ENCODE measurements around the gene BCL6. TPM values are rescaled to one million over a fixed set of nuclear protein-coding genes. Genes with fewer than 3 reads are reported as not detected.

The BCL6 gene
- total RNA-seq, 1 experiment from 2014 or later, result 2.3 TPM

GRCh38 chr3:187739094-187739560, 6.1 kb downstream of the BCL6 start:
- no peak for DNase-seq (ENCODE audit: low read depth)

- peak; percentile 94 for DNase-seq (ENCODE audit: low read depth)
Observed at GRCh38 chr3:187738331-187739093, 6.8 kb downstream of the BCL6 start.

- no peak for DNase-seq (ENCODE audit: low read depth)
Observed at GRCh38 chr3:187738071-187738330, 7.3 kb downstream of the BCL6 start.

GRCh38 chr3:187737368-187738070, 7.7 kb downstream of the BCL6 start:
- DNase-seq (ENCODE audit: low read depth), result peak; percentile 74

GRCh38 chr3:187737006-187737367, 8.3 kb downstream of the BCL6 start:
- no peak for DNase-seq (ENCODE audit: low read depth)

- DNase-seq (ENCODE audit: low read depth), result peak; percentile 69
Observed at GRCh38 chr3:187736418-187736871, 8.8 kb downstream of the BCL6 start.

- peak; percentile 11 for DNase-seq (ENCODE audit: low read depth)
Observed at GRCh38 chr3:187735837-187736236, 9.4 kb downstream of the BCL6 start.

GRCh38 chr3:187735383-187735782, 9.9 kb downstream of the BCL6 start:
- DNase-seq (ENCODE audit: low read depth), result no peak

GRCh38 chr3:187734841-187735240, 10.4 kb downstream of the BCL6 start:
- DNase-seq (ENCODE audit: low read depth), result no peak

GRCh38 chr3:187733371-187733770, 11.9 kb downstream of the BCL6 start:
- DNase-seq (ENCODE audit: low read depth), result no peak

GRCh38 chr3:187729598-187729997, 15.7 kb downstream of the BCL6 start:
- DNase-seq (ENCODE audit: low read depth), result no peak

- DNase-seq (ENCODE audit: low read depth), result no peak
Observed at GRCh38 chr3:187728940-187729583, 16.2 kb downstream of the BCL6 start.

- DNase-seq (ENCODE audit: low read depth), result no peak
Observed at GRCh38 chr3:187728248-187728647, 17.0 kb downstream of the BCL6 start.

- DNase-seq (ENCODE audit: low read depth), result no peak
Observed at GRCh38 chr3:187726564-187726963, 18.7 kb downstream of the BCL6 start.

- no peak for DNase-seq (ENCODE audit: low read depth)
Observed at GRCh38 chr3:187725653-187726370, 19.5 kb downstream of the BCL6 start.

GRCh38 chr3:187725224-187725623, 20.0 kb downstream of the BCL6 start:
- DNase-seq (ENCODE audit: low read depth), result no peak

GRCh38 chr3:187722206-187722612, 23.1 kb downstream of the BCL6 start:
- no peak for DNase-seq (ENCODE audit: low read depth)

GRCh38 chr3:187721055-187721454, 24.2 kb downstream of the BCL6 start:
- DNase-seq (ENCODE audit: low read depth), result no peak

GRCh38 chr3:187720337-187720670, 25.0 kb downstream of the BCL6 start:
- no peak for DNase-seq (ENCODE audit: low read depth)

GRCh38 chr3:187719628-187720336, 25.5 kb downstream of the BCL6 start:
- DNase-seq (ENCODE audit: low read depth), result no peak

GRCh38 chr3:187718802-187719201, 26.5 kb downstream of the BCL6 start:
- DNase-seq (ENCODE audit: low read depth), result no peak

- no peak for DNase-seq (ENCODE audit: low read depth)
Observed at GRCh38 chr3:187717572-187717971, 27.7 kb downstream of the BCL6 start.
